ENCODE data around the gene DPYSL4.

- TF ChIP-seq EZH2 (IDR thresholded peaks at IDR 0.05; ENCODE audit: insufficient read depth, poor library complexity, severe bottlenecking) (no peak), EZH2phosphoT487 (IDR thresholded peaks at IDR 0.05; ENCODE audit: insufficient read depth, low read depth) (no peak)
Measured at GRCh38 chr10:132146941-132147915, 39.5 kb upstream of the DPYSL4 start.

Data from GM23248 (cell line).